Trophoblast cell (in vitro differentiated cells and primary cell): ENCODE results near the gene RBP3.

ENCODE experiments used
- DNase-seq, 2 donors: peaks; one replicate each; pipeline ENCODE4 v3.0.0-alpha.2; 2016
- H2AFZ ChIP-seq: 2 replicates; pipeline ENCODE4 v1.6.1; 2013; ENCODE audit warnings: low read length, moderate library complexity, mild to moderate bottlenecking; ENCODE audit not compliant: insufficient read depth, poor library complexity
- H2AK5ac ChIP-seq: 2 replicates; pipeline ENCODE4 v1.6.1; 2013; ENCODE audit warnings: mild to moderate bottlenecking, low read length
- H2BK120ac ChIP-seq: 2 replicates; pipeline ENCODE4 v1.6.1; 2013; ENCODE audit warnings: low read length, mild to moderate bottlenecking, moderate library complexity; ENCODE audit not compliant: insufficient read depth, poor library complexity
- H2BK12ac ChIP-seq: 2 replicates; pipeline ENCODE4 v1.6.1; 2013; ENCODE audit warnings: mild to moderate bottlenecking, low read length, moderate library complexity
- H2BK5ac ChIP-seq: 2 replicates; pipeline ENCODE4 v1.6.1; 2013; ENCODE audit warnings: low read length, low read depth, moderate library complexity, mild to moderate bottlenecking; ENCODE audit not compliant: poor library complexity
- H3K14ac ChIP-seq: 2 replicates; pipeline ENCODE4 v1.6.1; 2013; ENCODE audit warnings: mild to moderate bottlenecking, low read length
- H3K18ac ChIP-seq: 2 replicates; pipeline ENCODE4 v1.6.1; 2013; ENCODE audit warnings: mild to moderate bottlenecking, low read length
- H3K23ac ChIP-seq: 2 replicates; pipeline ENCODE4 v1.6.1; 2013; ENCODE audit warnings: low read length
- H3K27ac ChIP-seq: 2 replicates; pipeline ENCODE4 v1.5.1; 2013; ENCODE audit warnings: low read depth, mild to moderate bottlenecking, inconsistent platforms, low read length, moderate library complexity
- H3K27me3 ChIP-seq: 2 replicates; pipeline ENCODE4 v1.6.1; 2013; ENCODE audit warnings: inconsistent platforms, mild to moderate bottlenecking, low read length, moderate library complexity; ENCODE audit not compliant: insufficient read depth
- H3K36me3 ChIP-seq, 2 experiments: 1 replicate in 1 of 2; 2 replicates in 1 of 2; pipeline ENCODE4 v1.6.1; 2013; ENCODE audit warnings: low read length in 2 of 2, mild to moderate bottlenecking in 2 of 2, moderate library complexity in 1 of 2; ENCODE audit not compliant: insufficient read depth in 2 of 2, control insufficient read depth in 1 of 2
- H3K4ac ChIP-seq: 2 replicates; pipeline ENCODE4 v1.6.1; 2013; ENCODE audit warnings: low read depth, mild to moderate bottlenecking, low read length, moderate library complexity
- H3K4me1 ChIP-seq, 2 experiments: 1 replicate in 1 of 2; 2 replicates in 1 of 2; pipeline ENCODE4 v1.6.1; 2013; ENCODE audit warnings: low read length in 2 of 2, mild to moderate bottlenecking in 2 of 2, moderate library complexity in 1 of 2; ENCODE audit not compliant: insufficient read depth in 2 of 2, control insufficient read depth in 1 of 2
- H3K4me2 ChIP-seq: 2 replicates; pipeline ENCODE4 v1.6.1; 2013; ENCODE audit warnings: inconsistent platforms, mild to moderate bottlenecking, low read length, moderate library complexity
- H3K4me3 ChIP-seq: 2 replicates; pipeline ENCODE4 v1.5.1; 2013; ENCODE audit warnings: mild to moderate bottlenecking, low read depth, low read length, inconsistent platforms
- H3K79me1 ChIP-seq: one replicate; pipeline ENCODE4 v1.6.1; 2013; ENCODE audit warnings: low read length
- H3K79me2 ChIP-seq: 2 replicates; pipeline ENCODE4 v1.6.1; 2013; ENCODE audit warnings: low read length, mild to moderate bottlenecking; ENCODE audit not compliant: control insufficient read depth, insufficient read depth, poor library complexity
- H3K9ac ChIP-seq: 2 replicates; pipeline ENCODE4 v1.6.1; 2013; ENCODE audit warnings: mild to moderate bottlenecking, low read length
- H3K9me3 ChIP-seq: 2 replicates; pipeline ENCODE4 v1.6.1; 2013; ENCODE audit warnings: low read depth, mild to moderate bottlenecking, control low read depth, inconsistent platforms, low read length; ENCODE audit not compliant: insufficient read depth
- H4K12ac ChIP-seq: 2 replicates; pipeline ENCODE4 v1.6.1; 2013; ENCODE audit warnings: low read depth, mild to moderate bottlenecking, low read length, moderate library complexity
- H4K8ac ChIP-seq: 2 replicates; pipeline ENCODE4 v1.6.1; 2013; ENCODE audit warnings: low read depth, mild to moderate bottlenecking, low read length, moderate library complexity
- H4K91ac ChIP-seq: one replicate; pipeline ENCODE4 v1.6.1; 2013; ENCODE audit warnings: low read depth, mild to moderate bottlenecking, low read length, moderate library complexity
- WGBS: extraction: QIAGEN DNeasy Blood & Tissue Kit; methylation state at CpG from one replicate; pipeline ENCODE4 v1.1.7; 2013; ENCODE audit warnings: missing lambda C conversion rate; ENCODE audit not compliant: insufficient read length, insufficient coverage; ENCODE audit errors: extremely low coverage; 5-methylcytosine and 5-hydroxymethylcytosine counted together

Gene RBP3

GRCh38 chr10:47330804-47331203 lies 17.4 kb upstream of the RBP3 start:
- no peak overlapping the region for H2BK120ac ChIP-seq
- H4K12ac ChIP-seq = no peak overlapping the region
- H3K4me1 ChIP-seq = peaks cover 3 to 4% of the 10 kb centered on the region in 2 experiments
- H2BK12ac ChIP-seq = no peak overlapping the region
- no peaks in the 10 kb centered on the region for H3K27me3 ChIP-seq
- no peaks in the 10 kb centered on the region for H3K36me3 ChIP-seq
- H3K9ac ChIP-seq = no peak overlapping the region
- H3K79me1 ChIP-seq = no peaks in the 10 kb centered on the region
- no peak for DNase-seq
- H2AFZ ChIP-seq = no peak overlapping the region
- no peak overlapping the region for H3K4me3 ChIP-seq
- H3K23ac ChIP-seq = no peak overlapping the region
- H3K18ac ChIP-seq = no peak overlapping the region
- no peak overlapping the region for H3K4ac ChIP-seq
- no peaks in the 10 kb centered on the region for H3K79me2 ChIP-seq
- H3K4me2 ChIP-seq = no peak overlapping the region
- H2AK5ac ChIP-seq = no peak overlapping the region
- peaks cover 20% of the 10 kb centered on the region for H3K9me3 ChIP-seq
- no peak overlapping the region for H3K14ac ChIP-seq
- H4K91ac ChIP-seq = no peak overlapping the region
- no CpG with 5 or more reads among the region's 3 CpGs for WGBS
- no peak overlapping the region for H2BK5ac ChIP-seq
- H3K27ac ChIP-seq = no peak overlapping the region
- no peak overlapping the region for H4K8ac ChIP-seq

GRCh38 chr10:47331491-47331890 lies 16.7 kb upstream of the RBP3 start:
- Histone ChIP-seq H3K36me3 (no peaks in the 10 kb centered on the region), H3K27ac (no peak overlapping the region), H3K18ac (no peak overlapping the region), H2BK5ac (no peak overlapping the region), H3K4me1 (peaks cover 3 to 4% of the 10 kb centered on the region in 2 experiments), H2BK12ac (no peak overlapping the region), H2AFZ (no peak overlapping the region), H2AK5ac (no peak overlapping the region), H3K23ac (no peak overlapping the region), H3K9me3 (peaks cover 20% of the 10 kb centered on the region), H3K27me3 (no peaks in the 10 kb centered on the region), H3K79me1 (no peaks in the 10 kb centered on the region), H2BK120ac (no peak overlapping the region), H3K4me3 (no peak overlapping the region), H4K12ac (no peak overlapping the region), H3K4me2 (no peak overlapping the region), H3K9ac (no peak overlapping the region), H3K79me2 (no peaks in the 10 kb centered on the region), H4K8ac (no peak overlapping the region), H3K4ac (no peak overlapping the region), H4K91ac (no peak overlapping the region), H3K14ac (no peak overlapping the region)
- no peak for DNase-seq
- no CpG with 5 or more reads among the region's 9 CpGs for WGBS

GRCh38 chr10:47331954-47332353 lies 16.2 kb upstream of the RBP3 start:
- no peak overlapping the region for H3K18ac ChIP-seq
- H3K9ac ChIP-seq = no peak overlapping the region
- H3K4me2 ChIP-seq = no peak overlapping the region
- WGBS = no CpG with 5 or more reads among the region's 7 CpGs
- H3K27ac ChIP-seq = no peak overlapping the region
- H3K4ac ChIP-seq = no peak overlapping the region
- no peak overlapping the region for H3K4me3 ChIP-seq
- H3K4me1 ChIP-seq = peaks cover 3 to 4% of the 10 kb centered on the region in 2 experiments
- no peak overlapping the region for H2AFZ ChIP-seq
- no peak overlapping the region for H2AK5ac ChIP-seq
- H2BK12ac ChIP-seq = no peak overlapping the region
- no peaks in the 10 kb centered on the region for H3K79me2 ChIP-seq
- no peaks in the 10 kb centered on the region for H3K27me3 ChIP-seq
- no peaks in the 10 kb centered on the region for H3K79me1 ChIP-seq
- no peak overlapping the region for H4K12ac ChIP-seq
- no peak overlapping the region for H4K8ac ChIP-seq
- H2BK120ac ChIP-seq = no peak overlapping the region
- H4K91ac ChIP-seq = no peak overlapping the region
- no peak overlapping the region for H3K14ac ChIP-seq
- H3K36me3 ChIP-seq = no peaks in the 10 kb centered on the region
- H3K23ac ChIP-seq = no peak overlapping the region
- H3K9me3 ChIP-seq = peaks cover 20% of the 10 kb centered on the region
- no peak overlapping the region for H2BK5ac ChIP-seq
- DNase-seq = no peak

GRCh38 chr10:47332371-47332770 lies 15.8 kb upstream of the RBP3 start:
- Histone ChIP-seq H3K79me2 (no peaks in the 10 kb centered on the region), H3K79me1 (no peaks in the 10 kb centered on the region), H2AFZ (no peak overlapping the region), H3K4me3 (no peak overlapping the region), H3K4me2 (no peak overlapping the region), H3K4ac (no peak overlapping the region), H3K14ac (no peak overlapping the region), H3K23ac (no peak overlapping the region), H3K4me1 (peaks cover 3 to 4% of the 10 kb centered on the region in 2 experiments), H3K27me3 (no peaks in the 10 kb centered on the region), H3K36me3 (no peaks in the 10 kb centered on the region), H3K9me3 (peaks cover 20% of the 10 kb centered on the region), H4K8ac (no peak overlapping the region), H3K18ac (no peak overlapping the region), H3K27ac (no peak overlapping the region), H2AK5ac (no peak overlapping the region), H3K9ac (no peak overlapping the region), H4K91ac (no peak overlapping the region), H2BK120ac (no peak overlapping the region), H2BK5ac (no peak overlapping the region), H4K12ac (no peak overlapping the region), H2BK12ac (no peak overlapping the region)
- DNase-seq = no peak
- whole genome bisulfite sequencing = no CpG with 5 or more reads among the region's 3 CpGs
